ENCODE results near the gene CCL2. TPM values are rescaled to one million over a fixed set of nuclear protein-coding genes. Genes with fewer than 3 reads are reported as not detected.
A peak's percentile ranks its signal among the peaks of the same experiment; 100 is the strongest.

Gene CCL2
- total and polyA plus RNA-seq, 5 donors, result 24.7 to 211 (median 77.7) TPM

DNA sequence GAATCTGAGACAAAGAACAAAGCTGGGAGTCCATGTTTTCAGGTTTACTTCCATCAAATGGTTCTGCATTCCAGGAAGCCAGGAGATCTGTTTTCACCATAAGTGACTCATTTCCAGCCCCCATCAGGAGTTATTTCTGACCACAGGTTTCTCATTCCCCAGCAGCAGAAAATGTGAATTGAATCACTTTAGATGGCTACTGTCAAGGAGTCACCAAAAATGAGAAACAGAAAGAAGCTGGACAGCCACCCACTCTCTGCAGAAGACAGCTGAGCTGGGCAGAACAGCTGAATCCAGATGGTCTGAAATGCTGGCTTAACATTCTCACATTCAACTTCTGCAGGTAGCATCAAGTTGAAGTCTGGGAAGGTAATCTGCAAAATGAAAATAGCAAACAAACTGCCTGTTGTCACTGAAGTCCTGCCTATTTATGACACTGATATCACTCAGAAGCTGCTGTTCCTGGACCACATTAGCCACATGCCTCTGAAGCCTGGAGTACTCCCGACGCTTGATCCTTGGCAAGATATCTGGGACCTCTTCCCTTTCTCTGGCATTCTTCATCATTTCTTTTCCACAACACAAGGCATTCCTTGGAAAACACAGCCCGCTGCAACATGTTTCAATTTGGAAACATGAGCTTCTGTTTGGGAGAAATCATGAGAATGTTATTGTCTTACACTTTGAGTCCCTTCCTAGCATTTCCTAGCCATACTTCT lies 45.7 kb downstream of the CCL2 start:
- intact Hi-C loops (cut with DNase I), result loop anchor here in 2 of 4 donors (10.0 kb wide), 2 partner anchors 64 to 66 kb away; partner anchors contain the start of gene CCL1 (in 1 of the 2)
- DNase-seq (no peak), ATAC-seq (no peak)
- Histone ChIP-seq H3K9me3 (ENCODE audit: control insufficient read depth, low read length) (no peaks in the 10 kb centered on the region), H3K27ac (ENCODE audit: low read length) (no peak overlapping the region), H3K27me3 (ENCODE audit: control insufficient read depth, insufficient read depth) (no peaks in the 10 kb centered on the region), H3K4me1 (ENCODE audit: control insufficient read depth, insufficient read depth, low read length) (peaks cover 3% of the 10 kb centered on the region), H3K4me3 (ENCODE audit: low read length) (no peak overlapping the region)
- WGBS, result 35% methylated on average over 3 of the region's 3 CpGs

DNA sequence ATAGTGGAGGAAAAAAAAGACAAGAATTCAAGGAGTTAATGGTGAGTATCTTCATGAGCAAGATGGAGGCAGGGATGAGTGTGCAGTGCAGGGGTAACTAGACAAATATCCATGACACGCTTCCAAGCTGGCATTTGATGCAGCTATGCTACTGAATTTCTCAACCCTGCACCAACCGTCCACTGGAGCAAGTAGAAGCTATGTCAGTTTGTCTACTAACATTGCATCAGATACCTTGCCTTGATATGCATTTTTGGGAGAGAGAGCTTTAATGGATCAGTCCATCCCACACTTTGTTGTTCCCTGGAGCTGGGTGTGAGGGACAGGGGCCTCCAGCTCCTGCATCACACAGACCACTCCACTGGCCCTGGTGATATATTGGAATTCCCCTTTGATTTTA lies 46.9 kb downstream of the CCL2 start:
- intact Hi-C loops (cut with DNase I), result loop anchor here in 2 of 4 donors (10.0 kb wide), 2 partner anchors 63 to 67 kb away; partner anchors contain the start of gene CCL1 (in 1 of the 2)
- DNase-seq (no peak), ATAC-seq (no peak)
- no peaks in the 10 kb centered on the region for H3K9me3 ChIP-seq (ENCODE audit: control insufficient read depth, low read length)
- peaks cover 3% of the 10 kb centered on the region for H3K4me1 ChIP-seq (ENCODE audit: control insufficient read depth, insufficient read depth, low read length)
- H3K27ac ChIP-seq (ENCODE audit: low read length), result no peak overlapping the region
- 75% methylated on average over 2 of the region's 2 CpGs for WGBS
- H3K4me3 ChIP-seq (ENCODE audit: low read length), result no peak overlapping the region
- H3K27me3 ChIP-seq (ENCODE audit: control insufficient read depth, insufficient read depth), result no peaks in the 10 kb centered on the region

DNA sequence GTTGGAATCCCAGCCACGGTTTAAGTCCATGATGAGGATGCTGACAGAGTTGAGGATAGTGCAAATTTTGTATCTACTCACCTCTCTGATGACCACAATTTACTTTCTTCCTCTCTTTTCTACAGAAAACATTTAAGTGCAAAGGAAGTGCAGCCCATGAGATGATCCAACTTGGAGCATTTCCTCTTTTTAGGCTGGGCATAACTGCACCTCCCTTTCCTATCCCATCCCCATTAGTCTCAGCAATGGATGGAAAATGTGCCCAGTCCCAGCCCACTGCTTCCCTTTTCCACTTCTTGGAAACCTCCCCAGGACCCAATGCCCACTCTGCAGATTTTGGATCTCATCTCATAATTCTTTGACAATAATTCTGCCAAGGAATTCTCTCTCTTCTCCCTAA lies 47.6 kb downstream of the CCL2 start:
- no peak for ATAC-seq
- intact Hi-C loops (cut with DNase I), result loop anchor here in 2 of 4 donors (10.0 kb wide), 2 partner anchors 62 to 68 kb away; partner anchors contain the start of gene CCL1 (in 1 of the 2)

DNA sequence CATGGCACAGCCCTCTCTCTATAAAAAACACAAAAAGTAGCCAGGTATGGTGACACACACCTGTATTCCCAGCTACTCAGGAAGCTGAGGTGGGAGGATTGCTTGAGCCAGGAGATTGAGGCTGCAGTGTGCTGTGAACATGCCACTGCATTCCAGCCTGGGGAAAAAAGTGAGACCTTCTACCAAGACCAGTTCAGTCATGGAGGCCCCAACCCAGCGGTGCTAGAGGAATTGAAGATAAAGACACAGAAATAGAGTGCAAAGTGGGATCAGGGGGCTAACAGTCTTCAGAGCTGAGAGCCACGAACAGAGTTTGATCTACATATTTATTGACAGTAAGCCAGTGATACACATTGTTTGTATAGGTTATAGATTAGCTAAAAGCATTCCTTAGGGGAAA lies 48.5 kb downstream of the CCL2 start:
- Histone ChIP-seq H3K9me3 (ENCODE audit: control insufficient read depth, low read length) (no peaks in the 10 kb centered on the region), H3K27ac (ENCODE audit: low read length) (no peak overlapping the region), H3K4me3 (ENCODE audit: low read length) (no peak overlapping the region), H3K27me3 (ENCODE audit: control insufficient read depth, insufficient read depth) (no peaks in the 10 kb centered on the region), H3K4me1 (ENCODE audit: control insufficient read depth, insufficient read depth, low read length) (peaks cover 3% of the 10 kb centered on the region)
- ATAC-seq (no peak), DNase-seq (no peak)
- WGBS, result 94% methylated on average over 2 of the region's 2 CpGs
- intact Hi-C loops (cut with DNase I), result loop anchor here in 2 of 4 donors (10.0 kb wide), 2 partner anchors 61 to 69 kb away; partner anchors contain the start of gene CCL1 (in 1 of the 2)

More for the DNA sequence above, 47.6 kb downstream of the CCL2 start:
- H3K27me3 ChIP-seq (ENCODE audit: control insufficient read depth, insufficient read depth), result no peaks in the 10 kb centered on the region
- no peak overlapping the region for H3K4me3 ChIP-seq (ENCODE audit: low read length)
- H3K9me3 ChIP-seq (ENCODE audit: control insufficient read depth, low read length), result no peaks in the 10 kb centered on the region
- 91% methylated on average over 1 of the region's 1 CpG for WGBS
- H3K27ac ChIP-seq (ENCODE audit: low read length), result no peak overlapping the region
- peaks cover 3% of the 10 kb centered on the region for H3K4me1 ChIP-seq (ENCODE audit: control insufficient read depth, insufficient read depth, low read length)
- DNase-seq, result no peak

DNA sequence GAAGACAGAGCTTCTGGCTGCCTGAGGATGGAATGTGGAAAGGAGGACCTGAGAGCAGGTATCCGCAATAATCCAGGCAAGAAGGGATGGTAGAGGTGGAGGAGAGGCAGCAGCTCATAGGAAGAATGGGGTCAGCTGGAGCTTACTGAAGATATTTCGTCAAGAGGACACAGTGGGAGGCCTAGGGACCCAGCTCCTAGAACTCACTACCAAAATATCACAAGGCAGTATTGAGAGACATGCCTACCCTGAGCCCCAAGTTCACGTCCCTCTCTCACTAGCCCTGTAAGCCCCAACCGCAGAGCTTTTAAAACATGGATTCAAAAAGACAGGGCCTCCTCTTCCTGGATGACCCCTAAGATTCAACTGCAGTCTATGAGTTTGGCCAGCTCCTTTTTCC lies 50.0 kb downstream of the CCL2 start:
- WGBS, result 94% methylated on average over 4 of the region's 4 CpGs
- H3K4me1 ChIP-seq (ENCODE audit: control insufficient read depth, insufficient read depth, low read length), result peaks cover 2% of the 10 kb centered on the region
- H3K27ac ChIP-seq (ENCODE audit: low read length), result no peak overlapping the region
- no peak for ATAC-seq
- no peaks in the 10 kb centered on the region for H3K27me3 ChIP-seq (ENCODE audit: control insufficient read depth, insufficient read depth)
- DNase-seq, result no peak
- H3K9me3 ChIP-seq (ENCODE audit: control insufficient read depth, low read length), result no peaks in the 10 kb centered on the region
- H3K4me3 ChIP-seq (ENCODE audit: low read length), result no peak overlapping the region
- intact Hi-C loops (cut with DNase I), result loop anchor here in 3 of 4 donors (5.0 to 10.0 kb wide), 4 partner anchors 53 to 103 kb away; partner anchors contain the start of gene CCL1 (in 1 of the 3)

DNA sequence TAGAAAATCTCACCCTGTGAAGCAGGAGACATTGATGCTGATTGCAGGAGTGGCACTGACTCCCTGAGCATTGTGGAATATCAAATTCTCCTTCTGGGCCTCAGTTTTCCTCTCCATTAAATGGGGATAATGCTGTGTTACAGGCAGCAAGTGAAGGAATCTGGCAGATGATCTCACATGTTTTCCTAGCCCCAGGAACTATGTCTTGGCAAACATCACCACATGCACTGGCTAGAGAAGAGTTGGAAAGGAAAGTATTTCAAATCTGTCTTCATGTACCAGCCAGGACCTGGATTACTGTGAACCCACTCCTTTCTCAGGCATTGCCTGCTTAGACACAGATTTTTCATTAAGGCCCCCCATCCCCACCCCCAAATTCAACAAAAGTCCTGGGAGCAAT lies 50.5 kb downstream of the CCL2 start:
- Histone ChIP-seq H3K4me1 (ENCODE audit: control insufficient read depth, insufficient read depth, low read length) (peaks cover 2% of the 10 kb centered on the region), H3K9me3 (ENCODE audit: control insufficient read depth, low read length) (no peaks in the 10 kb centered on the region), H3K27ac (ENCODE audit: low read length) (no peak overlapping the region), H3K27me3 (ENCODE audit: control insufficient read depth, insufficient read depth) (no peaks in the 10 kb centered on the region), H3K4me3 (ENCODE audit: low read length) (no peak overlapping the region)
- DNase-seq, result no peak
- intact Hi-C loops (cut with DNase I), result loop anchor here (2.0 to 10.0 kb wide), 7 partner anchors 53 to 107 kb away; partner anchors contain the start of gene CCL1 (in 1 of the 4)
- ATAC-seq, result no peak

DNA sequence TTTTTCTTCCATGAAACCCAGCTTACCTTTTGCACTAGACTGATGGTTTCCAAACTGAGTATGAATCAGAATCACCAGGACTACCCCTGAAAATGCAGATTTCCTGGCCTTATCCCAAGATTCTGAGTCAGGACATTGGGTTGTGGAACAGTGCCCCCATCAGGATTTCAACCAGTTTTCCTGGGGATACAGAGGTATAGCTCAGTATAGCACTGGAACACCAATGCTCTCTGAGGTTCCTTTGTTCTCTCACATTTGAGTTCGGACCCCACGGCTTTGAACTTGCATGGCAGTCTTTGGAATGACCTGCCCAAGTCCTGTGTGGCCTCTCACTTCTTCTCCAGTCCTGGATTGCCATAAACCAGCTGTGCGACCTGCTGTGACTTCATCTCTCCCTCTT lies 51.4 kb downstream of the CCL2 start:
- DNase-seq, result no peak
- no peak overlapping the region for H3K27ac ChIP-seq (ENCODE audit: low read length)
- 66% methylated on average over 3 of the region's 3 CpGs for WGBS
- H3K27me3 ChIP-seq (ENCODE audit: control insufficient read depth, insufficient read depth), result no peaks in the 10 kb centered on the region
- peaks cover 2% of the 10 kb centered on the region for H3K4me1 ChIP-seq (ENCODE audit: control insufficient read depth, insufficient read depth, low read length)
- ATAC-seq, result peak; percentile 80 to 90
- no peak overlapping the region for H3K4me3 ChIP-seq (ENCODE audit: low read length)
- intact Hi-C loops (cut with DNase I), result loop anchor here (2.0 to 10.0 kb wide), 7 partner anchors 54 to 108 kb away; partner anchors contain the start of gene CCL1 (in 1 of the 4)
- H3K9me3 ChIP-seq (ENCODE audit: control insufficient read depth, low read length), result no peaks in the 10 kb centered on the region

Other genes starting within 250 kb of the CCL2 start
- gene CCL7, start 14.9 kb downstream of the CCL2 start, total RNA-seq, result not detected
- gene CCL7, start 14.9 kb downstream of the CCL2 start, polyA plus RNA-seq, result not detected
- 1 to 10 TPM in 1 of 4 donors, under 1 TPM in 3; 0.21 to 5.5 (median 0.82) TPM for gene CCL11, start 30.5 kb downstream of the CCL2 start, total RNA-seq
- gene CCL11, start 30.5 kb downstream of the CCL2 start, polyA plus RNA-seq, result 0.36 TPM
- under 1 TPM in 3 of 4 donors, not detected in 1; 0.17 to 0.84 (median 0.24) TPM for gene CCL8, start 64.2 kb downstream of the CCL2 start, total RNA-seq
- 0.34 TPM for gene CCL8, start 64.2 kb downstream of the CCL2 start, polyA plus RNA-seq
- gene CCL13, start 101.2 kb downstream of the CCL2 start, total RNA-seq, result 1 to 10 TPM in 2 of 4 donors, under 1 TPM in 2; 0.40 to 4.3 (median 0.84) TPM
- 2.0 TPM for gene CCL13, start 101.2 kb downstream of the CCL2 start, polyA plus RNA-seq
- not detected for gene CCL1, start 107.9 kb downstream of the CCL2 start, total RNA-seq
- not detected for gene CCL1, start 107.9 kb downstream of the CCL2 start, polyA plus RNA-seq